ENCODE measurements around the gene LUC7L3. TPM values are rescaled to one million over a fixed set of nuclear protein-coding genes. Genes with fewer than 3 reads are reported as not detected.

The LUC7L3 gene
- total and polyA plus RNA-seq, 2 experiments from 2014 or later, result 69.3 to 501 TPM

GRCh38 chr17:50690887-50691549, 28.4 kb upstream of the LUC7L3 start:
- no peak overlapping the region for H3K4me3 Mint-ChIP-seq

More at GRCh38 chr17:50690887-50691549, 28.4 kb upstream of the LUC7L3 start:
- peaks cover 30% of the 10 kb centered on the region for H3K4me1 Mint-ChIP-seq
- H3K9me3 Mint-ChIP-seq, result no peaks in the 10 kb centered on the region
- H3K9me2 ChIP-seq (ENCODE audit: insufficient read depth), result no peaks in the 10 kb centered on the region
- ATAC-seq (no peak), DNase-seq (ENCODE audit: low spot score) (no peak)
- peaks cover 15% of the 10 kb centered on the region; the same call in 1 of the 2 replicates for H3F3A ChIP-seq (replicated peaks; ENCODE audit: low read depth)
- peaks cover 2% of the 10 kb centered on the region for H3K27me3 Mint-ChIP-seq (ENCODE audit: insufficient read depth, low read depth, poor library complexity)
- H3K27ac ChIP-seq (ENCODE audit: low read depth), result 0 out of 2 replicates have a peak overlapping the region, but pooled peaks have one; percentile 20
- no peak overlapping the region; the same call in 1 of the 2 replicates for H2AFZ ChIP-seq
- peaks cover 3% of the 10 kb centered on the region; the same call in 1 of the 2 replicates for H4K20me1 ChIP-seq (replicated peaks; ENCODE audit: insufficient read depth)
- 0 out of 2 replicates have a peak overlapping the region, but pooled peaks have one; percentile 32 for H3K4me2 ChIP-seq
- TF ChIP-seq ETS1 (IDR thresholded peaks at IDR 0.05), result no peak
- TF ChIP-seq ZNF114 (CRISPR knock-in tag; IDR thresholded peaks at IDR 0.05), result no peak
- no peak for TF ChIP-seq REST (IDR thresholded peaks at IDR 0.05; ENCODE audit: unreplicated experiment)
- no peak for TF ChIP-seq CREB1 (CRISPR knock-in tag; IDR thresholded peaks at IDR 0.05; ENCODE audit: low read depth)
- no peak for TF ChIP-seq NANOG (IDR thresholded peaks at IDR 0.05; ENCODE audit: borderline replicate concordance)
- no peak for TF ChIP-seq ZNF462 (CRISPR knock-in tag; IDR thresholded peaks at IDR 0.05)
- TF ChIP-seq CTCF (conservative IDR thresholded peaks at IDR 0.05; ENCODE audit: low read depth in 2 of 2), result no peak
- TF ChIP-seq POLR2AphosphoS5 (IDR thresholded peaks at IDR 0.05; ENCODE audit: low read depth), result no peak
- TF ChIP-seq ZNF331 (CRISPR knock-in tag; IDR thresholded peaks at IDR 0.05; ENCODE audit: low read depth), result no peak
- no peak for TF ChIP-seq EZH2 (IDR thresholded peaks at IDR 0.05; ENCODE audit: low read depth, unreplicated experiment)
- TF ChIP-seq STAT1 (IDR thresholded peaks at IDR 0.05; ENCODE audit: unreplicated experiment), result no peak
- no peak for TF ChIP-seq EZH2phosphoT487 (IDR thresholded peaks at IDR 0.05; ENCODE audit: unreplicated experiment)
- TF ChIP-seq JUNB (IDR thresholded peaks at IDR 0.05; ENCODE audit: unreplicated experiment), result no peak
- no peaks in the 10 kb centered on the region for H3K79me2 ChIP-seq (replicated peaks; ENCODE audit: insufficient read depth)
- peaks cover 31% of the 10 kb centered on the region for H3K36me3 Mint-ChIP-seq (ENCODE audit: low read depth)
- no peak overlapping the region for H3K27ac Mint-ChIP-seq
- no peaks in the 10 kb centered on the region for H3K27me3 ChIP-seq (ENCODE audit: insufficient read depth)
- peaks cover 3% of the 10 kb centered on the region for H3K4me1 ChIP-seq (ENCODE audit: insufficient read depth)
- no peak overlapping the region for H3K4me3 ChIP-seq
- peaks cover 6% of the 10 kb centered on the region for H3K36me3 ChIP-seq (ENCODE audit: insufficient read depth)

Data from GM23338 (cell line).